A673 (cell line): ENCODE measurements around the gene FUBP3. TPM values are rescaled to one million over a fixed set of nuclear protein-coding genes. Genes with fewer than 3 reads are reported as not detected.

ENCODE experiments used
- BruUV-seq: library from RNA; stranded (reverse); fragments of 400-500 nt; replicated peaks from 2 replicates; lab custom pipeline; 2021; lab: Mats Ljungman, UMichigan
- CTCF ChIA-PET: fragments of 300-600 bp; sonication (Branson Sonifier 250); formaldehyde crosslinking; loops from one replicate; lab custom pipeline; 2022; ENCODE audit warnings: antibody characterized with exemption; lab: Charles Lee
- POLR2A ChIA-PET: fragments of 300-600 bp; sonication (Branson Sonifier 250); formaldehyde crosslinking; loops from one replicate; lab custom pipeline; 2022; ENCODE audit warnings: antibody characterized with exemption; ENCODE audit not compliant: low non-redundant PET; lab: Charles Lee
- DNase-seq: peaks from one replicate; pipeline ENCODE4 v3.0.0-alpha.2; 2015; ENCODE audit warnings: low spot score
- H3K27ac ChIP-seq: fragments of 200-600 bp; sonication (generic); 2 replicates; pipeline ENCODE4 v1.5.1; 2016; ENCODE audit warnings: mixed run types, low read depth, mild to moderate bottlenecking, mixed read lengths, antibody characterized with exemption, low read length; ENCODE audit not compliant: poor library complexity, severe bottlenecking
- H3K27me3 ChIP-seq: fragments of 200-600 bp; sonication (generic); replicated peaks from 2 replicates; pipeline ENCODE4 v1.6.1; 2017; ENCODE audit warnings: mixed run types, low read depth, mild to moderate bottlenecking, mixed read lengths, antibody characterized with exemption, low read length; ENCODE audit not compliant: insufficient read depth, poor library complexity
- H3K36me3 ChIP-seq: fragments of 200-600 bp; sonication (generic); 2 replicates; pipeline ENCODE4 v1.6.1; 2016; ENCODE audit warnings: mixed run types, mild to moderate bottlenecking, mixed read lengths, antibody characterized with exemption, low read length; ENCODE audit not compliant: insufficient read depth, poor library complexity, severe bottlenecking
- H3K4me1 ChIP-seq: fragments of 200-600 bp; sonication (generic); 2 replicates; pipeline ENCODE4 v1.6.1; 2017; ENCODE audit warnings: mixed run types, mild to moderate bottlenecking, mixed read lengths, antibody characterized with exemption, low read length; ENCODE audit not compliant: insufficient read depth, poor library complexity, severe bottlenecking
- H3K4me3 ChIP-seq: fragments of 200-600 bp; sonication (generic); 2 replicates; pipeline ENCODE4 v1.5.1; 2016; ENCODE audit warnings: low read depth, mixed run types, mild to moderate bottlenecking, mixed read lengths, low read length; ENCODE audit not compliant: poor library complexity, severe bottlenecking
- H3K9me3 ChIP-seq: fragments of 200-600 bp; sonication (generic); 2 replicates; pipeline ENCODE4 v1.6.1; 2016; ENCODE audit warnings: mixed run types, low read depth, mild to moderate bottlenecking, mixed read lengths, antibody characterized with exemption, low read length; ENCODE audit not compliant: poor library complexity, severe bottlenecking
- CTCF ChIP-seq: fragments of 300-800, 200-600 bp; sonication (generic); conservative IDR thresholded peaks from 2 replicates; pipeline ENCODE4 v1.5.1; 2017; ENCODE audit warnings: low read depth, mild to moderate bottlenecking, antibody characterized with exemption, low read length, moderate library complexity, mixed read lengths
- EZH2 ChIP-seq: fragments of 200-600 bp; sonication (generic); IDR thresholded peaks from 2 replicates; pipeline ENCODE4 v1.6.1; 2017; ENCODE audit warnings: borderline replicate concordance, low read depth, mild to moderate bottlenecking, mixed read lengths, antibody characterized with exemption, low read length; ENCODE audit not compliant: poor library complexity, severe bottlenecking
- intact Hi-C: fragments of 100-400 bp; cut with micrococcal nuclease; formaldehyde crosslinking; loops from one replicate; pipeline ENCODE4 v1.10.0; 2022; ENCODE audit not compliant: unreplicated experiment
- total RNA-seq: library from RNA; stranded (reverse); gene quantifications from 2 replicates; pipeline ENCODE4 v1.2.3, GENCODE V29; 2021

The FUBP3 gene
- total RNA-seq, 1 experiment from 2014 or later, result 80.4 TPM

GRCh38 chr9:130532426-130533080, 46.8 kb upstream of the FUBP3 start:
- POLR2A ChIA-PET, result no interaction called here
- peaks cover 6% of the 10 kb centered on the region for H3K4me1 ChIP-seq
- BruUV-seq, result no TSS peak
- no peak overlapping the region for H3K4me3 ChIP-seq
- TF ChIP-seq EZH2, result no peak
- no peak for TF ChIP-seq CTCF
- H3K27me3 ChIP-seq, result peaks cover 25% of the 10 kb centered on the region
- no peak overlapping the region for H3K27ac ChIP-seq
- no peak for DNase-seq
- H3K9me3 ChIP-seq, result no peaks in the 10 kb centered on the region
- no peaks in the 10 kb centered on the region for H3K36me3 ChIP-seq
- CTCF ChIA-PET, result no interaction called here
- intact Hi-C loops, result no loop called here

GRCh38 chr9:130535818-130536521, 43.4 kb upstream of the FUBP3 start:
- Histone ChIP-seq H3K4me3 (peak overlapping the region; percentile 30), H3K36me3 (no peaks in the 10 kb centered on the region), H3K27me3 (peaks cover 57% of the 10 kb centered on the region), H3K27ac (no peak overlapping the region), H3K9me3 (no peaks in the 10 kb centered on the region), H3K4me1 (peaks cover 6% of the 10 kb centered on the region)
- DNase-seq, result peak; percentile 12
- BruUV-seq, result no TSS peak
- POLR2A ChIA-PET, result no interaction called here
- CTCF ChIA-PET, result interaction anchor here (0.6 kb wide), 1 partner anchor 1621 kb away, joined by 5 read pairs; no protein-coding TSS in a partner anchor
- intact Hi-C loops, result no loop called here
- TF ChIP-seq CTCF, result no peak
- TF ChIP-seq EZH2, result no peak

GRCh38 chr9:130536701-130537107, 42.7 kb upstream of the FUBP3 start:
- peaks cover 6% of the 10 kb centered on the region for H3K4me1 ChIP-seq
- TF ChIP-seq CTCF (no peak), EZH2 (no peak)
- POLR2A ChIA-PET, result interaction anchor here (0.6 kb wide), 1 partner anchor 420 kb away, joined by 3 read pairs; no protein-coding TSS in a partner anchor
- no peak for DNase-seq
- H3K4me3 ChIP-seq, result no peak overlapping the region
- intact Hi-C loops, result no loop called here
- H3K9me3 ChIP-seq, result no peaks in the 10 kb centered on the region
- peaks cover 57% of the 10 kb centered on the region for H3K27me3 ChIP-seq
- H3K27ac ChIP-seq, result no peak overlapping the region
- BruUV-seq, result no TSS peak
- no peaks in the 10 kb centered on the region for H3K36me3 ChIP-seq
- CTCF ChIA-PET, result interaction anchor here (0.6 kb wide), 1 partner anchor 1620 kb away, joined by 5 read pairs; no protein-coding TSS in a partner anchor
